IPS DF 19.7 (cell line): ENCODE results near the gene NFYC.

Source experiments
- DNase-seq: peaks from one replicate; pipeline ENCODE4 v3.0.0-alpha.2; 2013; ENCODE audit warnings: low read depth, low spot score

Gene NFYC

GRCh38 chr1:40796939-40797667 is 105.6 kb downstream of the NFYC start:
- no peak for DNase-seq

GRCh38 chr1:40797668-40798010 is 106.1 kb downstream of the NFYC start:
- DNase-seq, result no peak

- DNase-seq, result no peak
Measured at GRCh38 chr1:40798366-40799281, 107.1 kb downstream of the NFYC start.

- no peak for DNase-seq
Measured at GRCh38 chr1:40799351-40799867, 107.9 kb downstream of the NFYC start.

GRCh38 chr1:40801742-40802077 is 110.2 kb downstream of the NFYC start:
- no peak for DNase-seq

GRCh38 chr1:40802078-40802741 is 110.7 kb downstream of the NFYC start:
- DNase-seq, result no peak

- no peak for DNase-seq
Measured at GRCh38 chr1:40802742-40803113, 111.2 kb downstream of the NFYC start.

- DNase-seq, result no peak
Measured at GRCh38 chr1:40803447-40803846, 111.9 kb downstream of the NFYC start.

- DNase-seq, result no peak
Measured at GRCh38 chr1:40803902-40804301, 112.4 kb downstream of the NFYC start.

GRCh38 chr1:40806240-40806639 is 114.7 kb downstream of the NFYC start:
- no peak for DNase-seq

- no peak for DNase-seq
Measured at GRCh38 chr1:40806731-40807695, 115.5 kb downstream of the NFYC start.

GRCh38 chr1:40808002-40808401 is 116.5 kb downstream of the NFYC start:
- no peak for DNase-seq

GRCh38 chr1:40808444-40808843 is 116.9 kb downstream of the NFYC start:
- DNase-seq, result no peak

- no peak for DNase-seq
Measured at GRCh38 chr1:40808909-40809308, 117.4 kb downstream of the NFYC start.

GRCh38 chr1:40810927-40811326 is 119.4 kb downstream of the NFYC start:
- no peak for DNase-seq

GRCh38 chr1:40815420-40815819 is 123.9 kb downstream of the NFYC start:
- no peak for DNase-seq

GRCh38 chr1:40817791-40818263 is 126.3 kb downstream of the NFYC start:
- DNase-seq, result no peak

- DNase-seq, result no peak
Measured at GRCh38 chr1:40818264-40818961, 126.9 kb downstream of the NFYC start.

- no peak for DNase-seq
Measured at GRCh38 chr1:40819101-40819500, 127.6 kb downstream of the NFYC start.

- no peak for DNase-seq
Measured at GRCh38 chr1:40820251-40820797, 128.8 kb downstream of the NFYC start.
